ENCODE measurements around the gene SPOCD1.
"Not testable (repeated sequence)": the region's sequence is repeated elsewhere in the genome, so short reads cannot be mapped to it uniquely, and the experiment has no call there.

The SPOCD1 gene

GRCh38 chr1:31839662-31840343 is 24.0 kb upstream of the SPOCD1 start:
- Histone ChIP-seq H3K27me3 (ENCODE audit: low read depth) (no peaks in the 10 kb centered on the region), H3K9me3 (no peaks in the 10 kb centered on the region), H3K4me3 (no peak overlapping the region), H3K4me1 (no peaks in the 10 kb centered on the region), H3K36me3 (replicated peaks) (no peaks in the 10 kb centered on the region)
- no peak for DNase-seq (ENCODE audit: low spot score in 2 of 2)
- in situ Hi-C loops (cut with MboI; ENCODE audit: low sequenced_read_pairs): no loop called here

- no peaks in the 10 kb centered on the region for H3K27me3 ChIP-seq (ENCODE audit: low read depth)
- H3K9me3 ChIP-seq: no peaks in the 10 kb centered on the region
- DNase-seq (ENCODE audit: low spot score in 2 of 2): no peak
- no peaks in the 10 kb centered on the region for H3K4me1 ChIP-seq
- in situ Hi-C loops (cut with MboI; ENCODE audit: low sequenced_read_pairs): no loop called here
- H3K36me3 ChIP-seq (replicated peaks): no peaks in the 10 kb centered on the region
- no peak overlapping the region for H3K4me3 ChIP-seq
These were observed 21.8 kb upstream of the SPOCD1 start for GRCh38 chr1:31837451-31838158.

- Histone ChIP-seq H3K4me1 (no peaks in the 10 kb centered on the region), H3K27me3 (ENCODE audit: low read depth) (no peaks in the 10 kb centered on the region), H3K4me3 (no peak overlapping the region), H3K9me3 (no peaks in the 10 kb centered on the region), H3K36me3 (replicated peaks) (no peaks in the 10 kb centered on the region)
- in situ Hi-C loops (cut with MboI; ENCODE audit: low sequenced_read_pairs): no loop called here
- no peak for DNase-seq (ENCODE audit: low spot score in 2 of 2)
These were observed 20.8 kb upstream of the SPOCD1 start for GRCh38 chr1:31836638-31837037.

GRCh38 chr1:31835415-31835814 is 19.6 kb upstream of the SPOCD1 start:
- Histone ChIP-seq H3K4me1 (no peaks in the 10 kb centered on the region), H3K4me3 (no peak overlapping the region), H3K36me3 (replicated peaks) (no peaks in the 10 kb centered on the region), H3K9me3 (no peaks in the 10 kb centered on the region), H3K27me3 (ENCODE audit: low read depth) (no peaks in the 10 kb centered on the region)
- in situ Hi-C loops (cut with MboI; ENCODE audit: low sequenced_read_pairs): no loop called here
- no peak for DNase-seq (ENCODE audit: low spot score in 2 of 2)

- no peaks in the 10 kb centered on the region for H3K9me3 ChIP-seq
- H3K27me3 ChIP-seq (ENCODE audit: low read depth): no peaks in the 10 kb centered on the region
- no peak for DNase-seq (ENCODE audit: low spot score in 2 of 2)
- H3K4me1 ChIP-seq: no peaks in the 10 kb centered on the region
- in situ Hi-C loops (cut with MboI; ENCODE audit: low sequenced_read_pairs): no loop called here
- no peaks in the 10 kb centered on the region for H3K36me3 ChIP-seq (replicated peaks)
- H3K4me3 ChIP-seq: no peak overlapping the region
These were observed 18.7 kb upstream of the SPOCD1 start for GRCh38 chr1:31834501-31834900.

- no peaks in the 10 kb centered on the region for H3K9me3 ChIP-seq
- H3K4me1 ChIP-seq: no peaks in the 10 kb centered on the region
- H3K36me3 ChIP-seq (replicated peaks): no peaks in the 10 kb centered on the region
- DNase-seq (ENCODE audit: low spot score in 2 of 2): no peak
- in situ Hi-C loops (cut with MboI; ENCODE audit: low sequenced_read_pairs): no loop called here
- H3K4me3 ChIP-seq: no peak overlapping the region
- no peaks in the 10 kb centered on the region for H3K27me3 ChIP-seq (ENCODE audit: low read depth)
These were observed 15.9 kb upstream of the SPOCD1 start for GRCh38 chr1:31831397-31832378.

GRCh38 chr1:31830511-31830910 is 14.7 kb upstream of the SPOCD1 start:
- in situ Hi-C loops (cut with MboI; ENCODE audit: low sequenced_read_pairs): no loop called here
- Histone ChIP-seq H3K9me3 (no peaks in the 10 kb centered on the region), H3K27me3 (ENCODE audit: low read depth) (no peaks in the 10 kb centered on the region), H3K36me3 (replicated peaks) (no peaks in the 10 kb centered on the region), H3K4me1 (no peaks in the 10 kb centered on the region), H3K4me3 (no peak overlapping the region)
- no peak for DNase-seq (ENCODE audit: low spot score in 2 of 2)

- H3K27me3 ChIP-seq (ENCODE audit: low read depth): no peaks in the 10 kb centered on the region
- H3K4me1 ChIP-seq: no peaks in the 10 kb centered on the region
- in situ Hi-C loops (cut with MboI; ENCODE audit: low sequenced_read_pairs): no loop called here
- no peak for DNase-seq (ENCODE audit: low spot score in 2 of 2)
- no peaks in the 10 kb centered on the region for H3K9me3 ChIP-seq
- H3K36me3 ChIP-seq (replicated peaks): no peaks in the 10 kb centered on the region
- no peak overlapping the region for H3K4me3 ChIP-seq
These were observed 14.2 kb upstream of the SPOCD1 start for GRCh38 chr1:31830065-31830464.

GRCh38 chr1:31828926-31829690 is 13.3 kb upstream of the SPOCD1 start:
- Histone ChIP-seq H3K4me3 (no peak overlapping the region), H3K36me3 (replicated peaks) (no peaks in the 10 kb centered on the region), H3K27me3 (ENCODE audit: low read depth) (no peaks in the 10 kb centered on the region), H3K4me1 (no peaks in the 10 kb centered on the region), H3K9me3 (no peaks in the 10 kb centered on the region)
- DNase-seq (ENCODE audit: low spot score in 2 of 2): no peak
- in situ Hi-C loops (cut with MboI; ENCODE audit: low sequenced_read_pairs): no loop called here

GRCh38 chr1:31828341-31828740 is 12.5 kb upstream of the SPOCD1 start:
- Histone ChIP-seq H3K27me3 (ENCODE audit: low read depth) (no peaks in the 10 kb centered on the region), H3K36me3 (replicated peaks) (no peaks in the 10 kb centered on the region), H3K4me3 (no peak overlapping the region), H3K4me1 (no peaks in the 10 kb centered on the region), H3K9me3 (no peaks in the 10 kb centered on the region)
- DNase-seq (ENCODE audit: low spot score in 2 of 2): no peak
- in situ Hi-C loops (cut with MboI; ENCODE audit: low sequenced_read_pairs): no loop called here

- Histone ChIP-seq H3K4me1 (no peaks in the 10 kb centered on the region), H3K36me3 (replicated peaks) (no peaks in the 10 kb centered on the region), H3K27me3 (ENCODE audit: low read depth) (no peaks in the 10 kb centered on the region), H3K9me3 (no peaks in the 10 kb centered on the region), H3K4me3 (no peak overlapping the region)
- in situ Hi-C loops (cut with MboI; ENCODE audit: low sequenced_read_pairs): no loop called here
- DNase-seq (ENCODE audit: low spot score in 2 of 2): no peak
These were observed 8.0 kb upstream of the SPOCD1 start for GRCh38 chr1:31823780-31824179.

GRCh38 chr1:31822766-31823165 is 6.9 kb upstream of the SPOCD1 start:
- Histone ChIP-seq H3K36me3 (replicated peaks) (no peaks in the 10 kb centered on the region), H3K9me3 (no peaks in the 10 kb centered on the region), H3K4me3 (no peak overlapping the region), H3K27me3 (ENCODE audit: low read depth) (no peaks in the 10 kb centered on the region), H3K4me1 (no peaks in the 10 kb centered on the region)
- in situ Hi-C loops (cut with MboI; ENCODE audit: low sequenced_read_pairs): no loop called here
- no peak for DNase-seq (ENCODE audit: low spot score in 2 of 2)

- H3K36me3 ChIP-seq (replicated peaks); H3K4me3 ChIP-seq; H3K4me1 ChIP-seq; H3K27me3 ChIP-seq (ENCODE audit: low read depth); in situ Hi-C loops (cut with MboI; ENCODE audit: low sequenced_read_pairs); DNase-seq (ENCODE audit: low spot score in 2 of 2); H3K9me3 ChIP-seq: not testable (repeated sequence)
These were observed 4.4 kb upstream of the SPOCD1 start for GRCh38 chr1:31820196-31820595.

Measured in HAP-1 (cell line).